Spinal cord (tissue), 10 donors: ENCODE measurements around the gene RGS6. TPM values are rescaled to one million over a fixed set of nuclear protein-coding genes. Genes with fewer than 3 reads are reported as not detected.
A peak's percentile ranks its signal among the peaks of the same experiment; 100 is the strongest.

Experiments used
- DNase-seq, 6 donors: peaks; one replicate each; pipeline versions ENCODE4 v3.0.0 to v3.0.0-alpha.2; 2013 to 2015; ENCODE audit warnings: low spot score in 6 of 6, low read depth in 4 of 6
- H3K27ac ChIP-seq: one replicate; pipeline ENCODE4 v1.5.1; 2013; ENCODE audit warnings: low read depth, low read length, control low read depth
- H3K27me3 ChIP-seq: one replicate; pipeline ENCODE4 v1.6.1; 2013; ENCODE audit warnings: low read length; ENCODE audit not compliant: control insufficient read depth, insufficient read depth
- H3K36me3 ChIP-seq: one replicate; pipeline ENCODE4 v1.6.1; 2013; ENCODE audit warnings: low read length; ENCODE audit not compliant: control insufficient read depth, insufficient read depth
- H3K4me1 ChIP-seq: one replicate; pipeline ENCODE4 v1.6.1; 2013; ENCODE audit warnings: low read length; ENCODE audit not compliant: control insufficient read depth, insufficient read depth
- H3K4me3 ChIP-seq: one replicate; pipeline ENCODE4 v1.5.1; 2013; ENCODE audit warnings: low read depth, low read length, control low read depth
- H3K9me3 ChIP-seq: one replicate; pipeline ENCODE4 v1.6.1; 2013; ENCODE audit warnings: low read length; ENCODE audit not compliant: control insufficient read depth, insufficient read depth
- WGBS: methylation state at CpG from one replicate; pipeline ENCODE4 v1.1.5; 2013; ENCODE audit warnings: missing lambda C conversion rate; ENCODE audit not compliant: insufficient coverage; 5-methylcytosine and 5-hydroxymethylcytosine counted together
- polyA plus RNA-seq, 2 donors: library from polyadenylated mRNA; unstranded; fragments of 120-200 nt; gene quantifications; one replicate each; pipeline ENCODE4 v1.2.1, GENCODE V29; 2013; ENCODE audit not compliant: insufficient read length in 2 of 2
- total RNA-seq, 2 donors: library from RNA; depleted of rRNA in 1 of 2; stranded (reverse); fragments of 120-200 nt in 1 of 2; fragments of >200 nt in 1 of 2; gene quantifications; one replicate each; pipeline versions ENCODE4 v1.2.3 to v1.2.4, GENCODE V29; 2013 to 2014
- donor health status: healthy.

Gene RGS6
- total and polyA plus RNA-seq, 4 donors, result 9.1 to 11.5 (median 10.3) TPM

- no peaks in the 10 kb centered on the region for H3K4me1 ChIP-seq
- WGBS, result 90% methylated on average over 4 of the region's 4 CpGs
- H3K4me3 ChIP-seq, result no peak overlapping the region
- H3K36me3 ChIP-seq, result no peaks in the 10 kb centered on the region
- peak in 1 of 6 donors; percentile 66 for DNase-seq
- H3K27me3 ChIP-seq, result no peaks in the 10 kb centered on the region
- no peaks in the 10 kb centered on the region for H3K9me3 ChIP-seq
- H3K27ac ChIP-seq, result no peak overlapping the region
Observed at GRCh38 chr14:72057701-72058285, 125.6 kb downstream of the RGS6 start.

GRCh38 chr14:72060460-72060859 is 128.2 kb downstream of the RGS6 start:
- no peaks in the 10 kb centered on the region for H3K27me3 ChIP-seq
- no peaks in the 10 kb centered on the region for H3K36me3 ChIP-seq
- H3K4me3 ChIP-seq, result no peak overlapping the region
- no peaks in the 10 kb centered on the region for H3K9me3 ChIP-seq
- no CpG with 5 or more reads among the region's 3 CpGs for WGBS
- no peak overlapping the region for H3K27ac ChIP-seq
- peak in 1 of 6 donors; percentile 21 for DNase-seq
- H3K4me1 ChIP-seq, result no peaks in the 10 kb centered on the region

DNA sequence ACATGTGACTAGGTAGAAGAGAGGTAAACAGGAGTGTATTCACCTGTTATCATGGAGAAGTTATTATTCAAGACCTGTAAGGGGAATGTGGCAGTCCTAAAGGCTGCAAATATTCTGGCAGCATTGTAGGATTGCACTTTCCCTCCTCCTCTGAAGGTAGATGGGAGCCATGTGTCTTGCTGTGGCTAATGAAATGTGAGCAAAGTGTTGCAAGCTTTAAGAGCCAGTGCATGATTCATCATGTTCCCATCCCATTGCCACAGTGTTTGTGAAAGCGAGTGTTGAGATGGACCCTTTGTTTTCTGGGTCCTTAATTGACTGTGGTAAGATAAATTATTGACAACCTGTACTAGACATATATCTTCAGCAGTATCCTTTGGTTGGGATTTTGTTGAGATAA is 128.7 kb downstream of the RGS6 start:
- Histone ChIP-seq H3K4me1 (no peaks in the 10 kb centered on the region), H3K9me3 (no peaks in the 10 kb centered on the region), H3K27ac (no peak overlapping the region), H3K36me3 (no peaks in the 10 kb centered on the region), H3K4me3 (no peak overlapping the region), H3K27me3 (no peaks in the 10 kb centered on the region)
- no CpG with 5 or more reads among the region's 1 CpG for WGBS
- DNase-seq, result no peak

GRCh38 chr14:72061718-72062117 is 129.5 kb downstream of the RGS6 start:
- no peak for DNase-seq
- Histone ChIP-seq H3K4me3 (no peak overlapping the region), H3K36me3 (no peaks in the 10 kb centered on the region), H3K4me1 (no peaks in the 10 kb centered on the region), H3K27me3 (no peaks in the 10 kb centered on the region), H3K27ac (no peak overlapping the region), H3K9me3 (no peaks in the 10 kb centered on the region)
- WGBS, result no CpG with 5 or more reads among the region's 1 CpG

DNA sequence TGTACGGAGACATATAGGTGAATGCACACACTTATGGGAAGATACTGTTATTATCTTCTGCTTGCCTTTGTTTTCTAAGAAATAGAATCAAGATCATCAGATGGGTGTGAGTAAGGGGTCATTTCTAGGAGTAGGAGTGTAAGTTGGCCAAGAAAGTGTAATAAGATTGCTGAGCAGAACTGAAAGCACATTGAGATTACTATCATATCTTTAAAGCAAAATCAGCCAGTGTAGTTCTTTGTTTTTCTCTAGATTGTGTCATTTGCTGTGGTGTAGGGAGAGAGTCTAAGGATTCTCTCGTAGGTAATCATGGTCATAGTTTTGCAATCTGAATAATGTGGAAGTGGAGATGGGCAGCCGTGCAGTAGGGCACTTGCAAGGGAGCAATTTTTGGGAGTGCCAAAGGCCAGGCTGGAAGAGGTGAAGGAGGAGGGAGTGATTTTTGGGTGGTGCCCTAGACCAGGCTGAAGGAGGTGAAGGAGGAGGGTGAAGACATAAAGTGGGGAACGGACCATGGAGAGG is 131.6 kb downstream of the RGS6 start:
- Histone ChIP-seq H3K27me3 (no peaks in the 10 kb centered on the region), H3K36me3 (no peaks in the 10 kb centered on the region), H3K9me3 (no peaks in the 10 kb centered on the region), H3K4me1 (no peaks in the 10 kb centered on the region), H3K27ac (no peak overlapping the region), H3K4me3 (no peak overlapping the region)
- DNase-seq, result no peak
- WGBS, result 69% methylated on average over 3 of the region's 4 CpGs

DNA sequence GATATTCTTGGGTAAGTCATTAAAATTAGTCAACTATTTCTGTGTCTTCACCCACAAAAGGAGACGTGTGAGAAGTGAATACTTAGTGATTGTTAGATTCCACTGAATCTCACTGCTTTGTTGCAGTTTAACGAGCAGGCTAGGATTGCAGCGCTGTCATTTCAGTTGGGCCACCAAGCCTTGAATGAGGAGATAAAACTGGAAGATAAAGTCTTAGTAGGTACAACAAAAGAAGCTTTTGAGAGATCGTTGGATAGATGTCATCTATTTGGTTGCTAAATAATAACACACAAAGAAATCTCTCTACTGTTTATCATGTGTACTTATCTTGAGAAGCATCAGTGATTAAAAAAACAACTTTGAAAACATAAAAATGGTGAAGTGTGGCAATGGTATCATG is 132.3 kb downstream of the RGS6 start:
- H3K27ac ChIP-seq, result no peak overlapping the region
- no peaks in the 10 kb centered on the region for H3K9me3 ChIP-seq
- H3K4me3 ChIP-seq, result no peak overlapping the region
- H3K4me1 ChIP-seq, result no peaks in the 10 kb centered on the region
- H3K27me3 ChIP-seq, result no peaks in the 10 kb centered on the region
- DNase-seq, result no peak
- no peaks in the 10 kb centered on the region for H3K36me3 ChIP-seq
- WGBS, result 50% methylated on average over 2 of the region's 4 CpGs

GRCh38 chr14:72070458-72070857 is 138.2 kb downstream of the RGS6 start:
- Histone ChIP-seq H3K27me3 (no peaks in the 10 kb centered on the region), H3K9me3 (no peaks in the 10 kb centered on the region), H3K27ac (no peak overlapping the region), H3K4me3 (no peak overlapping the region), H3K36me3 (no peaks in the 10 kb centered on the region), H3K4me1 (no peaks in the 10 kb centered on the region)
- no peak for DNase-seq
- WGBS, result no CpG with 5 or more reads among the region's 1 CpG

DNA sequence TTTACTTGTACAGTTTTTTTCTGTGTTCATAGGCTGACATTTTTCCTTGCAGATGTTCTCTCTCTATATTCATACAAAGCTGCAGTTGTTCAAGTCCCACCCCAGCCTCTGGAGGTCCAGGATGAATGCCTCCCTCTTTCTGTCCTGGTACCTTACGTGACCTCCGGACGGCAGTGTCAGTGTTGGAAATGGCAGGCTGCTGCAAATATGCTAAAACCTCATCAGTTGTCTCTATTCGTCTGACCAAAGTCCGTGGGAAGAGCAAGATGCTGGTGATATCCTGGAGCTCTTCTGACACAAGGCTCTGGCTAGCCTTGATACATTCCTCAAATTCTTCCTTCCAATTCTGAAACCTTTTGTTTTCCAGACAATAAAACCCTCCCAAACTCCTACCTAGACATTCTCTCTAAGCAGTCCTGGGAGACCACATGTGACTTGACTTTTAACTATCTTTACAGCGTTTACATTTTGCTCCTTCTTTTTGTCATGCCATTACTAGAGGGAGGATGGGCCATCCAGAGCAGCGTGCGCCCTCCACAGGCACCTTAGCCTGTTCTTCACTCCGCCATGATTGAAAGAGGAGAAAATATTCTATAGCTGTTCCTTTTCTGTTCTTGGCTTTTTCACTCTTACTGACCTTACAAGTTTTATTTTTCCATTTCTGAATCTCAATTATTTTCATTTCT is 143.6 kb downstream of the RGS6 start:
- Histone ChIP-seq H3K27ac (no peak overlapping the region), H3K27me3 (no peaks in the 10 kb centered on the region), H3K9me3 (no peaks in the 10 kb centered on the region), H3K4me3 (no peak overlapping the region), H3K4me1 (no peaks in the 10 kb centered on the region), H3K36me3 (no peaks in the 10 kb centered on the region)
- WGBS, result 69% methylated on average over 5 of the region's 9 CpGs
- no peak for DNase-seq

- H3K36me3 ChIP-seq, result no peaks in the 10 kb centered on the region
- H3K9me3 ChIP-seq, result no peaks in the 10 kb centered on the region
- no peak for DNase-seq
- H3K27ac ChIP-seq, result no peak overlapping the region
- H3K4me3 ChIP-seq, result no peak overlapping the region
- no peaks in the 10 kb centered on the region for H3K27me3 ChIP-seq
- no CpG with 5 or more reads among the region's 1 CpG for WGBS
- no peaks in the 10 kb centered on the region for H3K4me1 ChIP-seq
Observed at GRCh38 chr14:72081137-72081536, 148.9 kb downstream of the RGS6 start.

GRCh38 chr14:72084935-72085334 is 152.7 kb downstream of the RGS6 start:
- Histone ChIP-seq H3K36me3 (no peaks in the 10 kb centered on the region), H3K4me1 (no peaks in the 10 kb centered on the region), H3K27me3 (no peaks in the 10 kb centered on the region), H3K4me3 (no peak overlapping the region), H3K9me3 (no peaks in the 10 kb centered on the region), H3K27ac (no peak overlapping the region)
- 97% methylated on average over 5 of the region's 8 CpGs for WGBS
- DNase-seq, result no peak
